Activated gamma-delta T cell treated with anti-CD3 and anti-CD28 coated beads, Interleukin-2, amount 50 U/mL, for 16 hours (primary cell): Measurements from ENCODE around the gene GLA.

Experiments used
- DNase-seq: peaks from one replicate; pipeline ENCODE4 v3.0.0-alpha.2; 2020; ENCODE audit warnings: low read depth

GLA gene

DNA sequence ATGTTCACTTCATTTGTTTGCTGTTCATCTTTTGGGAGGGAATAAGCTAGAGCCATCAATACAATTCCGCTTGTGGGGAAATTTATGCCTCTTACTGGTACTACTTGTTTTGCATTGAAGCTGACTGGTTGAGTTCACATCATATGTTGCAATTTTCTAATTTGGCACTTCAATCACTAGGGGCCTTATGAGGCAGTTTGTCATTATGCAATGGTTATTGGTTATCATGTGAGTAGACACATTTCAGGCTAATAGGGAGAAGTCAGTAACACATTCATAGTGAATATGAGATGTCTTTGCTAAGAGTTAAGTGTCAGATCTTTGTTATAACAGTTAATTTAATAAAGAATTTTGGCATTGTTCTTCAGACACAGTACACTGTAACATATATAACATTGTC, 11.9 kb downstream of the GLA start:
- DNase-seq, result no peak

- DNase-seq, result no peak
Observed at GRCh38 chrX:101394372-101394771, 13.4 kb downstream of the GLA start.

GRCh38 chrX:101393530-101394305, 14.0 kb downstream of the GLA start:
- no peak for DNase-seq

DNA sequence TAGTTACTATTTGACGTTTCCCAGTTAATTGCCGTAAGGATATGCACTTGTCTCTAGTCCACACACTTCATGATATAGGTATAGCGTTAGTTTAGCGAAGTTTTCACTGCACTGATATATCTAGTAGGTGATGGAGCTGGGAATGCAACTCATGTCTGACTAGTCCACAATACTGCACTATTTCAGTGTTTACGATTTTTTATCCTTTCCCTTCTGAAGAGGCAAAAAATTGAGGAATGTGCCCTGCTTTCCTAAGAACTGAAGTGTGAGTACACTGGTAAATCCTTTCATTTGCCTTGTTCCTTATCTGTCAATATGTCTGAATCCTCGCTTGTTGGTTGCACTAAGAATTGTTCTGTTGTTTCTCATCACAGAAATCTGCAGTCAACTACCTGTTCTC, 15.9 kb downstream of the GLA start:
- no peak for DNase-seq

GRCh38 chrX:101390664-101391525, 16.8 kb downstream of the GLA start, which contains the start of gene RPL36A:
Gene RPL36A (plus strand): TSS chrX:101391011. CDS start chrX:101391044, 33 bp downstream.
- DNase-seq, result peak; percentile 75

GRCh38 chrX:101388604-101389003, 19.1 kb downstream of the GLA start:
- DNase-seq, result no peak

- DNase-seq, result no peak
Observed at GRCh38 chrX:101386542-101386885, 21.2 kb downstream of the GLA start.

DNA sequence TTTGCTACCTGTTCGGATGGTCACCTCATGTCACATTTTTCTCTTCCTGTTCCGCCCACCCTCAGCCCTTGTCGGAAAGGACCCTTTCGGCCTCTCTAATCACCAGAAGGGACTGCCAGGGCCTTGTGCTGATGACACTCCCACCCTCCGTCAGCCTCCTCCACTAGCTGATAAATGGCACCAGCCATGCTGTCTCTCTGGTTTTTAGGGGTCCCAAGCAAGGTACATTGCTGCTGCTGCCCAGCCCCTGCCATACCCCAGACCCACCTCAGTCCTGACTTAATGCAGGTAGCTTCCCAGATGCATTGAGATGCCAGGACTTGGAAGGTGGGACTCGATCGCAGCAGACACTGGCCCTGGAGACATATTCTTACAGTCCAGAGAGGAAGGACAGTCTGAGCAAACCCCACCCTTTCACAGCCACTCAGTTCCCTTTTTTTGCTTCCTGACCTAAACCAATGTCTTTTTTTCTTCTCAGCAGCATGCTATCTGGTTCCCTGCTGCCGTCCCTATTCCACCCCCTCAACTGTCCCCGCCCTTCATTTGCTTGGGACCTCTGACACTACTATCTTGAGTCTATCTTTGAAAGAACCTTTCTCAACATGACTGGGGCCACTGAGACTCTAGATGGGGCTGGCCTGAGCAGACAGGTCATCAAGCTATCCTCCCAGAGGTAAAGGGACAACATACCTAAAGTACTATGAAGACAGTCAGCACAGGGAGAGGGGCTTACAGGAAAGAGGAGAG, 21.8 kb downstream of the GLA start, which contains the start of gene BTK:
Gene BTK, minus strand, starts transcription at position 397 of the 747 bp plus-strand sequence. CDS start 10,907 bp downstream, outside the sequence.
- no peak for DNase-seq

GRCh38 chrX:101385026-101385684, 22.6 kb downstream of the GLA start:
- no peak for DNase-seq

DNA sequence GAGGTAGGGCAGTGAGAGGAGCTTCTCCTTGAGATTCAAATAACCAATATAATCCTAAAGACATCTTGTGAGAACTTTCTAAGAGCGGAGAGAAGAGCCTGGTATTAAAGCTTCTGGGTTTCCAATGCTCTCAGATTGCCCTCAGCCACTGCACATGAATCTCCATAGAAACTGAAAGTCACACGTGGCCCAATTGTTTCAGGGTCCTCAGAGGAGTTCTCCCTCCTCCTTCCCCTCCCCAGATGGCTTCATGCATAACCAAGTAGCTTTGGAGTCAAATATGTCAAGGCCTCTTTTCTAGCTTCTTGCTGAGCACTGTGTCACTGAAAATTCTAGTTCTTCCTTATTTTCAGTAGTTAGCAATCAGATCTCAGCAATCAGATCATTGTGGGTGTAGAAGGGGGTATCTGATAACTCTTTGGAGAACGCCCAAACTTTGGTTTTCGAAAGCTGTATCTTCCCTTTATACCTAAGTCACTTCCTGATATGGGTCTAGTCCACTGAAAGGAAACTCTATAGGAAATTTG, 24.0 kb downstream of the GLA start:
- no peak for DNase-seq

DNA sequence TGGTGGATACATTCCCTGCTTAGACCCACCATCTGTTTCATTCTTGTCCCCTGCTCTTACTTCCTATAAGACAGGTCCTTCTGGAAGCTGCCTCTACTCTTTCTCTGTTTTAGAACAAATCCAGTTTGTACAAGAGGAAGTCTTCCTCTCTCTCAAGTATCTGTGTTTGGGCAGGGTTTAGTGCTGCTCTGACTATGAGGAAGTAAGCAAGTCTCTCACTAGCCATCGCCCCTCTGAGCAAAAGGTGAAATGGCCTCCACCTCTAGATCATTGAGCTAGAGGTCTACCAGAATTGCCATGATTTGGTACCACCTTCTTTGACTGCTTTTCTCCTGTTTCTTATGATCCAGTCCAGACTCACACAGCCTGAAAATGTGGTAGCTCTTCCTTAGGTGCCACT, 30.2 kb downstream of the GLA start:
- no peak for DNase-seq

- no peak for DNase-seq
Observed at GRCh38 chrX:101370888-101371504, 36.7 kb downstream of the GLA start.

DNA sequence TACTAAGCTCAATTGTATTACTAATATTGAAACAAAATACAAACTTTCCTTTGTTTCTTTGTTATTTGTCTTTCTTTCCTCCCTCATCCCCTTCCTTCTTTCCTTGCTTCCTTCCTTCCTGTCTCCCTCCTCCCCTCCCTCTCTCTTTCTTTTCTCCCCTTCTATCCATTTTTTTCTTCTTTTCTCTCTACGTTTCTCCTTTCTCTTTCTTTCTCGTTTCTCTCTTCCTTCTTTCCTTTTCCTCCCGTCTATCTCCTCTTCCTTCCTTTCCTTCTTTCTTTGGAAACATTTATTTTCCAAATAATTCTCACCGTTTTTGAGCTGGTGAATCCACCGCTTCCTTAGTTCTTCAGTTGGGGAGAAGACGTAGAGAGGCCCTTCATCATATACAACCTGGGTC, 38.0 kb downstream of the GLA start:
- no peak for DNase-seq

DNA sequence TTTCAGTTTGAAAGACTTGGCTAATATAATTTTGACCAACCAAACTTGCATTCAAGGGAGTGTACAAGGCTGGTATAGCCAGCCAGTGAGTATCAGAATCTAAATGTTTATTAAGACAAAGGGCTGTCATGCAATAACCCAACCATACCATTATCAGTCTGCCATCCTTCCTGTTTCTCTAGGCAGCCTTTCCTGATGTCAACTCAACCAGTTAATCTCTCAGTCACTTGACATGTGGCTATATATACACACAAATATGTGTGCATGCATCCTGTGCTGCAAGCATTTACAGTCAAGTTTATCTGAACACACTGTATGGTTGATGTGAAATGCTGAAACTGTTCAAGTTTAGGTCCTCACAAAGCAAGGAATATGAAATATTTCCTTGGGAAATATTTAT, 38.9 kb downstream of the GLA start:
- DNase-seq, result no peak

- DNase-seq, result no peak
Observed at GRCh38 chrX:101365301-101365795, 42.4 kb downstream of the GLA start.

DNA sequence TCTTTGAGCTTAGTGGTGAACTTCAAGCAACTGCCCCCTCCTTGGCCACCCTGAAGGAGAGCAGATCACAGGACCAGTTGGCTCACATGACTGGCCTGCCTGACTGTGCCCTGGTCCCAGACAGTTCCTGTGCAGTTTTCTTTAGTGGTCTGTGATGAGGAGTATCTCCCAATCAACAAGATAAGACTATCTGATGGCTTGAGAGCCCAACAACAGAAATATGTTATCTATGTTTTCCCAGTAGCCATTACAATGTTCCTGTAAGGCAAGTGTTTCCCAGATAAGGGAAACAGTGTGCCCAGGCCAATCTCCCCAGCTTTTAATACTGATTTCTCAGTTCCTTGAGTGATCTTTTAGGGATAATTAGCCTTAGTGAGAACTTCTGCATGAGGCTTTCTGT, 45.0 kb downstream of the GLA start:
- DNase-seq, result no peak

DNA sequence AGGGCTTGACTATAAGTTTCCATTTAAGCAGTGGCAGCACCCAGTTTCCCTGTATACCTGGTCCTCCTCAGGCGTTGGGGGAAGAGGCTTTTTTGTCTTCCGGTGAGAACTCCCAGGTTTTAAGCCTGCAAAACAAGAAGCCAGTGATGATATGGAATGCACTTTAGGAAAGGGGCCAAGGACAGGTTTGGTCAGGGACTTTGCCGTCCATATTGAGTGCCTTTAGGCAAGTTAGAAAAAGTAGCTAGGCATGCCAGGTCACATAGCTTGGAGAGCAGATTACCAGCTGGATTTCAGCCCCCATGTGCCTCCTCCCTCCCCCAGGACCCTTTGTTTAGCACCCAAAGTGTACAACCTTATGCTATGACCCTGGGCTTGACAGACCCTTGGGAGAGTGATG, 45.6 kb downstream of the GLA start:
- DNase-seq, result no peak

DNA sequence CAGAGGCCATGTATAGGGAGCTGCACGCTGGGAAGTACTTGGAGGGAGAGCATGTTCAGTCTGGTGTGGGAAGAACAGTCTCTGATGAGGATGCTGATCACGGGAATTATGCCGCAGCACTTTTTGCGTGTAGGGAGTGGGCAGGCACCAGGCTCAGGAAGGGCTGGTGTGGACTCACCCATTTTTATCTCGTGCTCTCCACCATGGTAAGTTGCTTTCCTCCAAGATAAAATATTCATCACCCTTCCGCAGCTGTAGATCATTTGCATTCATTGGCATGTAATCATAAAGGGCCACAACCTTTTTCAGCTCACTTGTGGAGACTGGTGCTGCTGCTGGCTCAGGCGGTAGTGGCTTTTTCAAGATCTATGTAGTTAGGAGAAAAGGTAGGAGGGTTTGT, 47.3 kb downstream of the GLA start:
- no peak for DNase-seq

- no peak for DNase-seq
Observed at GRCh38 chrX:101359966-101360365, 47.8 kb downstream of the GLA start.

DNA sequence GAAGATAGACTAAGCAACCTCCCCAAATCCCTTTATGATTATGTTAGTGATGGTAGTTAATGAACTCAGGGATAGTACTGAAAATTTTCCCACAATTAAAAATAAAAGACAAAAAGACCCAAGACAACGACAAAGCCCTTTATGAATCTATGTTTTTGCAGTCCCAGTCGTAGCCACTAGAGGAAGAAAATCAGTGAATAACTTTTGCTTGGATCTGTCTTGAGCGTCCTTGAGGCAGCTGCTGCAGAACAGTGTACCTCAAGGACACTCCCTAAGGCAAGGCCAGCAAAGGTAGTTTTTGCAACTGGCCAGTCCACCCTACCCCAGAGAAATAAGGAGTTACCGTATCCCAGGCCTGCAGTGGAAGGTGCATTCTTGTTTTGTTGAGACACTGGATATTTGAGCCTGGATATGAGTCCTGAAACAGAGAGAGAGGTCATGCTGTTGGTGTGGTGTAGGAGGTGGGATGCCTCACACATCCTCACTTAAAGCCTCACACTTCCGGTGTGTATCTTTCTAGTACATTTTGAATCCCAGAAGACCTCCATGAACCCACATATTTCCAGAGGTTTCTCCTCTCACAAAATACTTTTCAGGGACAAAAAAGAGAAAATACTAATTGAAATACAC, 50.4 kb downstream of the GLA start:
- no peak for DNase-seq

GRCh38 chrX:101349193-101349562, 58.5 kb downstream of the GLA start:
- DNase-seq, result no peak
